GM23338 (cell line): Measurements from ENCODE around the gene MCAT. TPM values are rescaled to one million over a fixed set of nuclear protein-coding genes. Genes with fewer than 3 reads are reported as not detected.

Experiments used
- ATAC-seq: fragments of 200-7000 bp; cut with Tn5 transposase; 3 replicates; pipeline ENCODE4 v1.9.1; 2020
- DNase-seq: peaks from one replicate; pipeline ENCODE4 v3.0.0-alpha.2; 2015; ENCODE audit warnings: low spot score
- H2AFZ ChIP-seq: fragments of 200-600 bp; sonication (generic); 2 replicates; pipeline ENCODE4 v1.8.0; 2016; ENCODE audit warnings: antibody characterized with exemption, mild to moderate bottlenecking, moderate library complexity
- H3F3A ChIP-seq: fragments of 200-600 bp; sonication (generic); replicated peaks from 2 replicates; pipeline ENCODE4 v1.8.0; 2017; ENCODE audit warnings: antibody characterized with exemption, mixed run types, low read depth
- H3K27ac ChIP-seq: fragments of 200-600 bp; sonication (generic); 2 replicates; pipeline ENCODE4 v1.6.1; 2016; ENCODE audit warnings: low read depth
- H3K27me3 ChIP-seq: fragments of 200-600 bp; sonication (generic); 2 replicates; pipeline ENCODE4 v1.8.0; 2016; ENCODE audit warnings: mild to moderate bottlenecking, mixed run types, moderate library complexity; ENCODE audit not compliant: insufficient read depth
- H3K36me3 ChIP-seq: fragments of 200-600 bp; sonication (generic); 2 replicates; pipeline ENCODE4 v1.8.0; 2016; ENCODE audit warnings: mild to moderate bottlenecking; ENCODE audit not compliant: insufficient read depth
- H3K4me1 ChIP-seq: fragments of 200-600 bp; sonication (generic); 2 replicates; pipeline ENCODE4 v1.8.0; 2016; ENCODE audit warnings: mild to moderate bottlenecking, moderate library complexity; ENCODE audit not compliant: insufficient read depth
- H3K4me2 ChIP-seq: fragments of 200-600 bp; sonication (generic); 2 replicates; pipeline ENCODE4 v1.7.1; 2017; ENCODE audit warnings: mixed run types
- H3K4me3 ChIP-seq: fragments of 200-600 bp; sonication (generic); 2 replicates; pipeline ENCODE4 v1.6.1; 2016; ENCODE audit warnings: mixed run types
- H3K79me2 ChIP-seq: fragments of 200-600 bp; sonication (generic); replicated peaks from 2 replicates; pipeline ENCODE4 v1.8.0; 2017; ENCODE audit warnings: mild to moderate bottlenecking; ENCODE audit not compliant: insufficient read depth
- H3K9me2 ChIP-seq: fragments of 200-600 bp; sonication (generic); 2 replicates; pipeline ENCODE4 v1.8.0; 2017; ENCODE audit not compliant: insufficient read depth
- H4K20me1 ChIP-seq: fragments of 200-600 bp; sonication (generic); replicated peaks from 2 replicates; pipeline ENCODE4 v1.8.0; 2017; ENCODE audit warnings: mild to moderate bottlenecking; ENCODE audit not compliant: insufficient read depth
- H3K27ac Mint-ChIP-seq: 2 replicates; pipeline ENCODE4 v1.8.0; 2020; ENCODE audit warnings: inconsistent platforms, mild to moderate bottlenecking, moderate library complexity, mixed read lengths
- H3K27me3 Mint-ChIP-seq: 3 replicates; pipeline ENCODE4 v1.8.0; 2022; ENCODE audit warnings: low read depth, mild to moderate bottlenecking, moderate library complexity, mixed read lengths, inconsistent platforms; ENCODE audit not compliant: insufficient read depth, poor library complexity
- H3K36me3 Mint-ChIP-seq: 3 replicates; pipeline ENCODE4 v1.8.0; 2021; ENCODE audit warnings: low read depth, mild to moderate bottlenecking, inconsistent platforms, moderate library complexity, mixed read lengths
- H3K4me1 Mint-ChIP-seq: 3 replicates; pipeline ENCODE4 v1.8.0; 2020; ENCODE audit warnings: mild to moderate bottlenecking, inconsistent platforms, mixed read lengths
- H3K4me3 Mint-ChIP-seq: 3 replicates; pipeline ENCODE4 v1.8.0; 2021; ENCODE audit warnings: moderate library complexity, mild to moderate bottlenecking, inconsistent platforms, mixed read lengths
- H3K9me3 Mint-ChIP-seq: 3 replicates; pipeline ENCODE4 v1.8.0; 2020; ENCODE audit warnings: moderate library complexity, mild to moderate bottlenecking, inconsistent platforms, mixed read lengths
- CREB1 ChIP-seq: fragments of 250-450 bp; sonication (Bioruptor Pico); IDR thresholded peaks from 2 replicates; pipeline ENCODE4 v1.5.0; 2020; ENCODE audit warnings: low read depth, mild to moderate bottlenecking, moderate library complexity
- CTCF ChIP-seq, 2 experiments: fragments of 200-600 bp in 1 of 2; sonication (generic) in 1 of 2; conservative IDR thresholded peaks; 2 replicates each; pipeline versions ENCODE4 v1.5.1 to v1.6.1; 2016 to 2017; ENCODE audit warnings: antibody characterized with exemption in 2 of 2, low read depth in 2 of 2, mild to moderate bottlenecking in 2 of 2, moderate library complexity in 1 of 2
- EZH2phosphoT487 ChIP-seq: fragments of 200-600 bp; sonication (generic); IDR thresholded peaks from one replicate; pipeline ENCODE4 v1.8.1; 2018; ENCODE audit warnings: antibody characterized with exemption; ENCODE audit not compliant: unreplicated experiment
- NANOG ChIP-seq: IDR thresholded peaks from 2 replicates; pipeline ENCODE4 v1.6.1; 2016; ENCODE audit warnings: antibody characterized with exemption, borderline replicate concordance
- REST ChIP-seq: IDR thresholded peaks from one replicate; pipeline ENCODE4 v1.6.1; 2018; ENCODE audit warnings: antibody characterized with exemption; ENCODE audit not compliant: unreplicated experiment
- STAT1 ChIP-seq: IDR thresholded peaks from one replicate; pipeline ENCODE4 v1.6.1; 2016; ENCODE audit warnings: antibody characterized with exemption; ENCODE audit not compliant: unreplicated experiment
- polyA plus RNA-seq: library from polyadenylated mRNA; unstranded; fragments of >200 nt; fragmentation: Nextera tagmentation; extraction: Ambion mirVana; gene quantifications from 2 replicates; pipeline ENCODE4 v1.2.1, GENCODE V29; 2016
- total RNA-seq: library from RNA; depleted of rRNA; stranded (reverse); fragments of >200 nt; shearing (Covaris generic); gene quantifications from 2 replicates; pipeline ENCODE4 v1.2.3, GENCODE V29; 2014

The MCAT gene
- total and polyA plus RNA-seq, 2 experiments from 2014 or later = 9.7 to 16.9 TPM

DNA sequence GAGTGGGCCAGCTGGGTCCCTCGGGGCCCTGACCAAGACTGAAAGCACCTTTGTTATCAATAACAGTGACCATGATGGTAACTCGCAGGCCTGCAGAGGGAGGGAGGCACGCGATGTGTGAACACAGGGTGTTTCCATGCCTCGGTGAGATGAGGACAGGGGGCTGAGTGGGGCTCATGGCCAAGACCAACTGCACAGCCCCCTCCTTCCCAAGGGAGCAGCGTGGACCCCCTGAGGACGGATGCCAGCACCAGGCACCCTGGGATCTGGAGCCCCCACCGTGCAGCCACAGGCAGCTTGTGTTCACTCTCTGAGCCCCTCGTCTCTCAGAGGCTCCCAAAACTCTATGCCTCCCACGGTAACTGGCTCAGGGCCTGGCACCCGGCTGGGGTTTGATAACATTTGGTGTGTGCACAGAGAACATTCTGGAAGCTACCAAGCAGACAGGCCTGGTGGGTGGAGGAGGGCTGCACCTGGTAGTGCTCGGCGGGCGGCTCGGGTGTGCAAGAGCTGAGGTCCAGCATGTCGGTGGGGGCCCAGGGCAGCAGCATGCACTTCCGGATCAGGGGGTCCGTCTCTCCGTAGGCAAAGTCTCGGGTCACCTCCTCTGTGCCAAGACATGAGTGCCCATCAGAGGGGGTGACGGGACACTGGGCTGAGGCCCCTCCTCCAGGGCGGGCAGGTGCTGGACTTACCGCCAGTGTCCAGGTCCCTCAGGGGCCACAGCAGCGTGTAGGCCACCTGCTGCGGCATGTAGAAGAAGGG is 36.1 kb upstream of the MCAT start (continued):
- no peak for TF ChIP-seq REST
- TF ChIP-seq STAT1 = no peak

- Histone ChIP-seq H3K4me3 (no peak overlapping the region), H3K4me1 (no peaks in the 10 kb centered on the region), H3K9me2 (no peaks in the 10 kb centered on the region), H3K36me3 (peaks cover 7% of the 10 kb centered on the region; the same call in 1 of the 2 replicates), H3K4me2 (no peak overlapping the region), H3K27me3 (no peaks in the 10 kb centered on the region), H3K79me2 (no peaks in the 10 kb centered on the region; the same call in 1 of the 2 replicates), H2AFZ (no peak overlapping the region), H3K27ac (no peak overlapping the region), H3F3A (no peaks in the 10 kb centered on the region), H4K20me1 (peaks cover 3% of the 10 kb centered on the region)
- no peaks in the 10 kb centered on the region for H3K4me1 Mint-ChIP-seq
- H3K4me3 Mint-ChIP-seq = no peak overlapping the region
- no peaks in the 10 kb centered on the region; the same call in 2 of the 3 replicates for H3K9me3 Mint-ChIP-seq
- peaks cover 75% of the 10 kb centered on the region for H3K36me3 Mint-ChIP-seq
- no peak for TF ChIP-seq CTCF (conservative IDR thresholded peaks at IDR 0.05; ENCODE audit: low read depth in 2 of 2)
- no peak for TF ChIP-seq REST
- no peak for TF ChIP-seq CREB1 (CRISPR knock-in tag)
- TF ChIP-seq STAT1 = no peak
- TF ChIP-seq EZH2phosphoT487 = no peak
- no peak for TF ChIP-seq NANOG
- H3K27ac Mint-ChIP-seq = no peak overlapping the region
- ATAC-seq = no peak
- H3K27me3 Mint-ChIP-seq = peaks cover 8% of the 10 kb centered on the region
- DNase-seq = no peak
Observed at GRCh38 chr22:43177479-43177878, 34.3 kb upstream of the MCAT start.
